Liver (tissue), 9 donors: ENCODE data around the gene CCDC136. TPM values are rescaled to one million over a fixed set of nuclear protein-coding genes. Genes with fewer than 3 reads are reported as not detected.

ENCODE experiments used
- DNase-seq: peaks from one replicate; pipeline ENCODE4 v3.0.0-alpha.2; 2017; ENCODE audit warnings: low spot score
- H3K27ac ChIP-seq, 2 donors: one replicate each; pipeline ENCODE4 v1.7.0; 2013; ENCODE audit warnings: inconsistent platforms in 2 of 2, low read length in 2 of 2, control low read depth in 1 of 2, low read depth in 1 of 2, mild to moderate bottlenecking in 1 of 2
- H3K27me3 ChIP-seq, 4 donors: one replicate each; pipeline versions ENCODE4 v1.6.1 to v1.7.0; 2013; ENCODE audit warnings: low read length in 3 of 4, inconsistent platforms in 1 of 4, mild to moderate bottlenecking in 1 of 4, moderate library complexity in 1 of 4; ENCODE audit not compliant: control insufficient read depth in 4 of 4, insufficient read depth in 4 of 4
- H3K36me3 ChIP-seq, 4 donors: one replicate each; pipeline versions ENCODE4 v1.6.1 to v1.7.0; 2013; ENCODE audit warnings: low read length in 3 of 4, mild to moderate bottlenecking in 3 of 4, low read depth in 1 of 4, moderate library complexity in 1 of 4; ENCODE audit not compliant: control insufficient read depth in 4 of 4, insufficient read depth in 3 of 4
- H3K4me1 ChIP-seq, 4 donors: one replicate each; pipeline versions ENCODE4 v1.6.1 to v1.7.0; 2013; ENCODE audit warnings: low read length in 3 of 4, mild to moderate bottlenecking in 3 of 4, moderate library complexity in 1 of 4; ENCODE audit not compliant: control insufficient read depth in 4 of 4, insufficient read depth in 4 of 4
- H3K4me3 ChIP-seq, 3 donors: one replicate each; pipeline versions ENCODE4 v1.6.1 to v1.7.0; 2013; ENCODE audit warnings: low read length in 3 of 3, control low read depth in 1 of 3, low read depth in 1 of 3, mild to moderate bottlenecking in 1 of 3
- H3K9ac ChIP-seq, 2 donors: one replicate each; pipeline ENCODE4 v1.7.0; 2013; ENCODE audit warnings: low read length in 2 of 2, mild to moderate bottlenecking in 2 of 2, moderate library complexity in 2 of 2, control low read depth in 1 of 2, low read depth in 1 of 2
- H3K9me3 ChIP-seq, 4 donors: one replicate each; pipeline versions ENCODE4 v1.6.1 to v1.7.0; 2013; ENCODE audit warnings: low read length in 3 of 4; ENCODE audit not compliant: control insufficient read depth in 4 of 4
- CTCF ChIP-seq: fragments of 150-350 bp; IDR thresholded peaks from 2 replicates; pipeline ENCODE4 v1.5.1; 2017; ENCODE audit warnings: improper control_type of control experiment, low read depth, low read length; ENCODE audit not compliant: missing input control
- FOXA1 ChIP-seq: IDR thresholded peaks from 2 replicates; pipeline ENCODE4 v1.6.1; 2016; ENCODE audit warnings: antibody characterized with exemption
- FOXA2 ChIP-seq: IDR thresholded peaks from 2 replicates; pipeline ENCODE4 v1.6.1; 2016; ENCODE audit warnings: antibody characterized with exemption
- GABPA ChIP-seq, 2 donors: IDR thresholded peaks in 1 of 2; conservative IDR thresholded peaks in 1 of 2; 2 replicates each; pipeline ENCODE4 v1.6.1; 2016; ENCODE audit warnings: antibody characterized with exemption in 2 of 2, mild to moderate bottlenecking in 1 of 2, moderate library complexity in 1 of 2
- HNF4A ChIP-seq, 2 donors: conservative IDR thresholded peaks; 2 replicates each; pipeline ENCODE4 v1.6.1; 2016; ENCODE audit warnings: antibody characterized with exemption in 2 of 2, mild to moderate bottlenecking in 2 of 2
- HNF4G ChIP-seq: IDR thresholded peaks from 2 replicates; pipeline ENCODE4 v1.6.1; 2016; ENCODE audit warnings: antibody characterized with exemption
- NR2F2 ChIP-seq: IDR thresholded peaks from 2 replicates; pipeline ENCODE4 v1.6.1; 2016; ENCODE audit warnings: antibody characterized with exemption
- RAD21 ChIP-seq, 2 donors: IDR thresholded peaks; 2 replicates each; pipeline ENCODE4 v1.6.1; 2016; ENCODE audit warnings: antibody characterized with exemption in 2 of 2, mild to moderate bottlenecking in 2 of 2
- REST ChIP-seq: IDR thresholded peaks from 2 replicates; pipeline ENCODE4 v1.6.1; 2016; ENCODE audit warnings: antibody characterized with exemption, mild to moderate bottlenecking
- RXRA ChIP-seq, 2 donors: IDR thresholded peaks; 2 replicates each; pipeline ENCODE4 v1.6.1; 2017 to 2018; ENCODE audit warnings: antibody characterized with exemption in 2 of 2, mild to moderate bottlenecking in 1 of 2
- SP1 ChIP-seq: IDR thresholded peaks from 2 replicates; pipeline ENCODE4 v1.6.1; 2018; ENCODE audit warnings: antibody characterized with exemption, mild to moderate bottlenecking
- TAF1 ChIP-seq: conservative IDR thresholded peaks from 2 replicates; pipeline ENCODE4 v1.6.1; 2016; ENCODE audit warnings: antibody characterized with exemption, mild to moderate bottlenecking
- YY1 ChIP-seq: IDR thresholded peaks from 2 replicates; pipeline ENCODE4 v1.6.1; 2016; ENCODE audit warnings: antibody characterized with exemption, mild to moderate bottlenecking
- ZBTB33 ChIP-seq: IDR thresholded peaks from 2 replicates; pipeline ENCODE4 v1.6.1; 2016; ENCODE audit warnings: antibody characterized with exemption
- WGBS: extraction: QIAGEN DNeasy Blood & Tissue Kit; methylation state at CpG from one replicate; pipeline ENCODE4 v1.1.7; 2013; 5-methylcytosine and 5-hydroxymethylcytosine counted together
- polyA plus RNA-seq, 2 donors: library from polyadenylated mRNA; stranded (reverse) in 1 of 2; unstranded in 1 of 2; fragments of 200-250 nt in 1 of 2; fragments of >200 nt in 1 of 2; fragmentation: Nextera tagmentation in 1 of 2; extraction: Ambion mirVana in 1 of 2; gene quantifications; one replicate each; pipeline versions ENCODE4 v1.2.1 to v1.2.3, GENCODE V29; 2013 to 2015
- total RNA-seq, 2 donors: library from RNA; depleted of rRNA; stranded (reverse); fragments of >200 nt; gene quantifications; one replicate each; pipeline ENCODE4 v1.2.3, GENCODE V29; 2014
- TF ChIP-seq, protein P1 (sequence below): IDR thresholded peaks from 2 replicates; pipeline ENCODE4 v1.6.1; 2016; ENCODE audit warnings: antibody characterized with exemption
- TF ChIP-seq, protein P2 (sequence below): IDR thresholded peaks from 2 replicates; pipeline ENCODE4 v1.6.1; 2016; ENCODE audit warnings: antibody characterized with exemption
- donor health status: healthy.
- donor health status: healthy.
- donor health status: healthy.
- donor health status: healthy.
- donor health status: healthy.

CCDC136 gene
- total and polyA plus RNA-seq, 4 donors = 0.09 to 0.59 (median 0.22) TPM

DNA sequence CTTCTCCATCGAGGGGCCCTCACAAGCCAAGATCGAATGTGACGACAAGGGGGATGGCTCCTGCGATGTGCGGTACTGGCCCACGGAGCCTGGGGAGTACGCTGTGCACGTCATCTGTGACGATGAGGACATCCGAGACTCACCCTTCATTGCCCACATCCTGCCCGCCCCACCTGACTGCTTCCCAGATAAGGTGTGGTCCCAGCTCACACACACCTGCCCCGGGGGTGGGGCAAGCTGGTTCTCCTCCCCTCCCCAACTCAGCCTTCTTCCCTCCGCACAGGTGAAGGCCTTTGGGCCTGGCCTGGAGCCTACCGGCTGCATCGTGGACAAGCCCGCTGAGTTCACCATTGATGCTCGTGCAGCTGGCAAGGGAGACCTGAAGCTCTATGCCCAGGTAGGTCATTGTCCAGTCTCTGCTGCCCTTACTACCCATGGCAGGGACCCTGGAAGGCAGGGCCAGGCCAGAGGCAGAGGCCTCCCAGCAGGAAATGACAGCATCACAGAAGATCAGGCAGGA, 49.5 kb downstream of the CCDC136 start:
- WGBS = 85% methylated on average over 17 of the region's 17 CpGs
- Histone ChIP-seq H3K4me1 (no peaks in the 10 kb centered on the region), H3K9ac (no peak overlapping the region), H3K9me3 (no peaks in the 10 kb centered on the region), H3K36me3 (no peaks in the 10 kb centered on the region), H3K4me3 (no peak overlapping the region), H3K27me3 (no peaks in the 10 kb centered on the region), H3K27ac (no peak overlapping the region)
- DNase-seq = no peak
- TF ChIP-seq, protein P1, sequence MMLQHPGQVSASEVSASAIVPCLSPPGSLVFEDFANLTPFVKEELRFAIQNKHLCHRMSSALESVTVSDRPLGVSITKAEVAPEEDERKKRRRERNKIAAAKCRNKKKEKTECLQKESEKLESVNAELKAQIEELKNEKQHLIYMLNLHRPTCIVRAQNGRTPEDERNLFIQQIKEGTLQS = no peak
- TF ChIP-seq FOXA1 = no peak
- TF ChIP-seq YY1 = no peak
- TF ChIP-seq REST = no peak
- TF ChIP-seq HNF4A (conservative IDR thresholded peaks at IDR 0.05) = no peak
- no peak for TF ChIP-seq NR2F2
- TF ChIP-seq TAF1 = no peak
- TF ChIP-seq ZBTB33 = no peak
- no peak for TF ChIP-seq HNF4G
- no peak for TF ChIP-seq GABPA (IDR thresholded peaks at IDR 0.05 in 1 of 2, conservative IDR thresholded peaks at IDR 0.05 in 1 of 2)
- TF ChIP-seq RAD21 (IDR thresholded peaks at IDR 0.05) = no peak
- TF ChIP-seq CTCF = no peak
- no peak for TF ChIP-seq RXRA (IDR thresholded peaks at IDR 0.05)
- TF ChIP-seq SP1 = no peak
- TF ChIP-seq, protein P2, sequence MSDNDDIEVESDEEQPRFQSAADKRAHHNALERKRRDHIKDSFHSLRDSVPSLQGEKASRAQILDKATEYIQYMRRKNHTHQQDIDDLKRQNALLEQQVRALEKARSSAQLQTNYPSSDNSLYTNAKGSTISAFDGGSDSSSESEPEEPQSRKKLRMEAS = no peak
- TF ChIP-seq FOXA2 = no peak
